Activated CD8-positive, alpha-beta memory T cell treated with anti-CD3 and anti-CD28 coated beads for 1 hour (primary cell): ENCODE results near the gene C17orf75.
"Not testable (repeated sequence)": the region's sequence is repeated elsewhere in the genome, so short reads cannot be mapped to it uniquely, and the experiment has no call there.

Source experiments
- DNase-seq, 2 donors: peaks; one replicate each; pipeline ENCODE4 v3.0.0-alpha.2; 2020; ENCODE audit warnings: low read depth in 1 of 2; ENCODE audit errors: extremely low read depth in 1 of 2

The C17orf75 gene

GRCh38 chr17:32345951-32346600 lies 4.1 kb upstream of the C17orf75 start:
- DNase-seq = no peak

DNA sequence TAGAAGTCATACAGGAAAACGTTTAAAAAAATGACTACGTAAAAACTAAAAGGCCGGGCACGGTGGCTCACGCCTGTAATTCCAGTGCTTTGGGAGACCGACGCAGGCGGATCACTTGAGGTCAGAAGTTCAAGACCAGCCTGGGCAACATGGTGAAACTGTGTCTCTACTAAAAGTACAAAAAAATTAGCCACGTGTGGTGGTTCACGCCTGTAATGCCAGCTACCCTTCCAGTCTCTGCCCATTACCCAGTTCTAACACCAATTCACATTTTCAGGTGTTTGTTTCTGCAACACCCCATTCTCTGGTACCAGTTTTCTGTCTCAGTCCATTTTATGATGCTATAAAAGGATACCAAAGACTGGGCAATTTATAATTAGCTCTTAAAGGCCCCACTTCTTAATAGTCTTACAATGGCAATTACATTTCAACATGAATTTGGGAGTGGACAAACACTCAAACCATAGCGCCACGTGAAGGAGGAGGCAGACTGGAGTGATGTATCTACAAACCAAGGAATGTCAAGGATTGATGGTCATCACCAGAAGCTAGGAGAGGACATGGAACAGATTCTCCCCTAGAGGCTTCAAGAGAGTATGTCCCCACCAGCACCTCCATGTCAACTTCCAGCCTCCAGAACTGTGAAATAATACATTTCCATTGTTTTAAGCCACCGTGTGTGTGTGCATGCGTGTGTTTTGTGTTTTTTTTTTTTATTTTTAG lies 791 bp upstream of the C17orf75 start:
- DNase-seq = no peak

GRCh38 chr17:32341141-32341856 lies 674 bp downstream of the C17orf75 start:
- no peak for DNase-seq

DNA sequence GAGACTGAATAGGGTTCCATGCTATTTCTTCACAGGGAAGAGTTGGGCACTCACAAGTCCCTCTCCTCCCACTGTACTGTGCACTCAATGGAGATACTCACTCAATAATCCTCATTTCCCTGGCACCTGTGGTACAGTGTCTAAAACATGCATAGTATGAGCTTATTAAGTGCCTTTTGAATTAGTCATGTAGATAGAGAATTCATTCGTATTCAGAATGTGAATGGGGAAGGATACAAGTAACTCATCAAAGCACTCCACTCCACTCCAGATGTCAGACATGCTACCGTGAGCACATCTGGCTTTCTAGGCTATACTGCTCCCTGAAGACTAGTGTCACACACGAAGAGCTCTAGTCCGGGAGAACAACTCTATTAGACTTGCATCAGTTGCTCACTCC lies 6.3 kb downstream of the C17orf75 start:
- DNase-seq = no peak

DNA sequence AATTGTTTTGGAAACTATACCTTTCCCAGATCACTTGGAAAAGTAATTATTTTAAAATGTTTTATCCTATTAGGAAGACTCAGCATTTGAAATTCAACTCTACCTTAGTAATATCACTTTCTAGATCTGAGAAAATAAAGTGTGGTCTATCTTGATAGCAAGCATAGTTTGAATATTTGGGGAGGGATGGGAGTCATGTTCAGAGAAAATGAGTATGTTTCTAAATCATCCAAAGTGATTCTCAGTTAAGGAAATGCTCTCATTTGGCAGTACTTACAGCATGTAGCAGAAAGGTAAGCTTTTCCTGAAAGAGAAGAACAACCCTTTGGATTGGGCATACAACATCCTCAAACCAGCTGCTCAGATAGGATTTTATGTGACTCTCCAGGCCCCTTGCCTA lies 6.9 kb downstream of the C17orf75 start:
- DNase-seq = no peak

GRCh38 chr17:32333187-32333586 lies 8.8 kb downstream of the C17orf75 start:
- DNase-seq = no peak

- DNase-seq = no peak
These were observed 10.5 kb downstream of the C17orf75 start for GRCh38 chr17:32331243-32332040.

DNA sequence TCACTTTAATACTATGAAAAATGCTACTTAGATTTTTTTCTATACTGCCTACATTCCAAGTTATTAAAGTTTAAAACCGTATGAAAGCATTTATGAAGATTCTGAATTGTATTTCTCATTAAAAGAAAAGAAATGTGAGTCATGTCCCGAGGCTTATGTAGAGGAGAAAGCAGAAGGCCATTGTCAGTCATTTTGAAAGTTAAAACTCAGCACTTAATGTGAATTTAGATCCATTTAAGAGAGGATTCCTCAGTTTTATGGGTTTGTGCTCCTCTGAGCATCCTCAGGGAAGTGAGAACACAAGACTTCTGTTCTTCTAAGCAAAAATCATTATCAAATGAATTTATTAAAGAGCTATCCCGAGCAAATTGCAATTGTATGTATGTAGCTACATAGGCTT lies 11.8 kb downstream of the C17orf75 start:
- DNase-seq = no peak

GRCh38 chr17:32327911-32328310 lies 14.1 kb downstream of the C17orf75 start:
- DNase-seq = no peak

DNA sequence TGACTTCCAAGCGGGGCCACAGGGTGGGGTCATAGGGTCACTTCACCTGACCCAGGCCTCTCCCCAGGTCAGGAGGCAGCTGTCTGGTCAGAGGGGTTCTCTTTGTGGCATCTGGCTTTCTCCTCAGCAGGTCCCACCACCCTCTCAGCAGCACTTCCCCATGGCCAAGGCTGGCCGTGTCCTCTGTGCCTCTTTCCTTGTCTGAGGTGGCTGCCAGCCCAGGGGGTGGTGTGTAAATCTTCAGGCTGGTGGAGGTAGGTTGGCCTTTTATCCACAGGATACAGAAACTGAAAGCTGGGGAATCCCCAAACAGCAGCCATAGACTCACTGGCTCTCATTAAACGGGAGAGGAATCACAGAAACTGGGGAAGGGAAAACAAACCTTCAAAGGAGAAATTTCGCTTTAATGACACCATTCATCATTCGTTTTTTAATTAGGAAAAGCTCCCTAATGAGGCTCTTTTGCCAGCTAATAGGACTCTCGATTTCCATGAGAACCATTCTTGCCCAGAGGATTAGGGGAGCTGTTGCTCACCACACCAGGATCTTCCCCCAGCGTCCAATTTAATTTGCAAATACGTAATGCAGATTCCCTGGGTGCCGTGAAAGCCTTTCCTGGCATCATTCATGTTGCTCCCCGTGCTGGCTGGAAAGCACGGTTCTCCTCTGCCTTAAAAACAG lies 18.0 kb downstream of the C17orf75 start:
- DNase-seq = no peak

- no peak for DNase-seq
These were observed 18.9 kb downstream of the C17orf75 start for GRCh38 chr17:32323046-32323445.

DNA sequence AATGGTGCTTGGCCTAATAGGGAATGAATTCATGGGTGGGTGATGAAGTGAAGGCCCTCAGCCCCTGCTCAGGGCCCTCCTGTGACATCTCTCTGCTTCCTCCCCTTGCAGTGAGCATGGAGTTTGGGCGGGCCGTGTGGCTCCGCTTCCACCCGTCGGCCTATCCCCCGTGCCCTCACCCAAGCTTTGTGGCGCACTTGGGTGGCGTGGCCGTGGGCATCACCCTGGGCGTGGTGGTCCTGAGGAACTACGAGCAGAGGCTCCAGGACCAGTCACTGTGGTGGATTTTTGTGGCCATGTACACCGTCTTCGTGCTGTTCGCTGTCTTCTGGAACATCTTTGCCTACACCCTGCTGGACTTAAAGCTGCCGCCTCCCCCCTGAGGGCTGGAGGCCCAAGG lies 21.1 kb downstream of the C17orf75 start:
- no peak for DNase-seq

DNA sequence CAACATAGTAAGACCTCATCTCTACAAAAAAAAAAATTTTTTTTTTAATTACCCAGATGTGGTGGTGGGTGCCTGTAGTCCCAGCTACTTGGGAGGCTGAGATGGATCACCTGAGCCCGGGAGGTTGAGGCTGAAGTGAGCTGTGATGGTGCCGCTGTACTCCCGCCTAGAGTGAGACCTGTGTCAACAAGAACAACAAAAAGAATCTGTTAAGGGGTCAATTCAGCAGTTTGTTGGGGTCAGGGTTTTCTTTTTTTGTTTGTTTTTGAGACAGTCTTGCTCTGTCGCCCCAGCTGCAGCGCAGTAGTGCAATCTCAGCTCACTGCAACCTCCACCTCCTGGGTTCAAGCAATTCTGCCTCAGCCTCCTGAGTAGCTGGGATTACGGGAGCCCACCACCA lies 21.9 kb downstream of the C17orf75 start:
- not testable (repeated sequence) for DNase-seq

- DNase-seq = peak; percentile 28 to 53
These were observed 22.4 kb downstream of the C17orf75 start for GRCh38 chr17:32319548-32319905.

DNA sequence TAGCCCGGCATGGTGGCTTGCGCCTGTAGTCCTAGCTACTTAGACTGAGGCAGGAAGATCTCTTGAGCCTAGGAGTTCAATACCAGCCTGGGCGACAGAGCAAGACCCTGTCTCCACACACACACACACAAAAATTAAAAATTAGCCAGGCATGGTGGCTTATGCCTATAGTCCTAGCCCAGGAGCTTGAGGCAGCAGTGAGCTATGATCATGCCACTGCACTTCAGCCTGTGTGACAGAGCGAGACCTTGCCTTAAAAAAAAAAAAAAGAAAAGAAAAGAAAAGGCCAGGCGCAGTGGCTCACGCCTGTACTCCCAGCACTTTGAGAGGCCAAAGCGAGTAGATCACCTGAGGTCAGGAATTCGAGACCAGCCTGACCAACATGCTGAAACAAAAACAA lies 23.9 kb downstream of the C17orf75 start:
- DNase-seq = no peak

GRCh38 chr17:32317353-32317752 lies 24.6 kb downstream of the C17orf75 start:
- no peak for DNase-seq

- DNase-seq = not testable (repeated sequence)
These were observed 25.3 kb downstream of the C17orf75 start for GRCh38 chr17:32316653-32317052.

DNA sequence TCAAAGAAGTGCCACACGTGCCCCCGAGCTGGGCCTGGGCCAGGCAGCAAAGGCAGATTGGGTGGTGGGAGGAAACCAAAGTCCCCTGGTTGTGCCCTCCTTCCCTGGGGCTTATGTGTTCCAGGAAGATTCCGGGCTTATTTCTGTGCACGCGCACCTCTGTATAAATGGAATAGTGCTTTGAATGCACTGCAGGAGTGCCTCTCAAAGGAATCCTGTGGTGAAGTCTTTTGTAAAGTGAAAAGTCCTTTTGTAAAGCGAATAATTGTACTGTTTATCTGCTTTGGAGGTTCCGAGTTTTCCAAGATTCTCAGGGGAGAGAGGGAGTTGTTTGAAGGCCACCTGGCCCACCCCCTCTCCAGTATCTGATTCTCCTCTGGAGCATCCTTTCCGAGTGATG lies 26.8 kb downstream of the C17orf75 start:
- no peak for DNase-seq

GRCh38 chr17:32314636-32315035 lies 27.3 kb downstream of the C17orf75 start:
- DNase-seq = no peak

DNA sequence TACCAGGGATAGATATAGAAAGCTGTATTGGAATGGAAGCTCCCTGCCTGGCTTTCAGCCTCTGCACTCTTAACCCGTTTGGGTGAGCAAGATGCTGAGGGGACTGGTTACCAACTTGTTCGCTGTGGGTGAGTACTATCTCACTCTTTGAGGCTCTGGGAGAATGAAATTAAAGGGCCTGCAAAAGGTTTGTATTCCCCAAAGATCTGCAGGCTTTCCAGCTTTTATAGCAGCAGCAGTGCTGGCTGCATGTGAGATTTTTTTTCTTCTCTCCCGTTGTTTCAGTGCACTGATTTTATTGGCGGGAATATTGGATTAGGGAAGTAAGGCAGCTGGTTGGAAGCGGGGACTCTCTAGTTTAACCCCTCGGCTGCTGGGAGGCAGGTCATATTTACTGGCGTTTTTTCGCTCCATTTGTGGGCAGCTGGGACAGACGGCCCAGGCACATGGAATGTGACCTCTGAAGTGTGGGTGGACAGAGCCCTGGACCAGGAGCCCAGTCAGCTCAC lies 30.9 kb downstream of the C17orf75 start:
- DNase-seq = no peak
